ENCODE results near the gene EPHA6. TPM values are rescaled to one million over a fixed set of nuclear protein-coding genes. Genes with fewer than 3 reads are reported as not detected.

The EPHA6 gene
- total RNA-seq, 4 donors from 2014 or later: 0.60 to 3.8 (median 3.0) TPM

DNA sequence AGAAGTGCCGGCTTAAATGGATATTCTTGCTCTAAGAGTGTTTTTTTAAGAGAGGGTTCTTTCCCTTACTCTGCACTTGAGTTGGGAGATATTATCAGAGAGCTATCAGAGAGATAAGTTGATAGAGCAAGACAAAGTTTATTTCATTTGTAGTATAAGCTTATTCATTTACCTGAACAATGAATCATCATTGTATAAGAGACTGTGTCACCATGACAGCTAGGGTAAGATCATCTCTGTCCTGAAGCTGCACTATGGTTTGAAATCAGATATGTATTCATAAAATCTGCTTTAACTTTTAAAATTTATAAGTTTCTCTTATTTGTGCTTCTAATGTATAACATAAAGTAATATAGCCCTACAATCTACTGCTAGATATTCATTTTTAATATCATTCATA lies 822.1 kb downstream of the EPHA6 start:
- no peaks in the 10 kb centered on the region for H3K27me3 ChIP-seq
- TF ChIP-seq EP300 (IDR thresholded peaks at IDR 0.05; ENCODE audit: low read depth): no peak
- no peaks in the 10 kb centered on the region for H3K9me3 ChIP-seq
- H3K27ac ChIP-seq: no peak overlapping the region
- intact Hi-C loops (cut with DNase I; ENCODE audit: low total_unique reads) (no loop called here), in situ Hi-C loops (cut with MboI; ENCODE audit: low pct_ligation_motif_present in 1 of 4, low pct_unique_long_range_greater_than_20kb in 1 of 4, low sequenced_read_pairs in 3 of 4) (no loop called here)
- H3K36me3 ChIP-seq: no peaks in the 10 kb centered on the region
- 87 to 91% methylated on average over 1 of the region's 1 CpG for WGBS, 2 donors (ENCODE audit: low coverage in 1 of 2)
- DNase-seq: no peak
- H3K4me3 ChIP-seq: no peak overlapping the region
- H3K4me1 ChIP-seq: no peaks in the 10 kb centered on the region

DNA sequence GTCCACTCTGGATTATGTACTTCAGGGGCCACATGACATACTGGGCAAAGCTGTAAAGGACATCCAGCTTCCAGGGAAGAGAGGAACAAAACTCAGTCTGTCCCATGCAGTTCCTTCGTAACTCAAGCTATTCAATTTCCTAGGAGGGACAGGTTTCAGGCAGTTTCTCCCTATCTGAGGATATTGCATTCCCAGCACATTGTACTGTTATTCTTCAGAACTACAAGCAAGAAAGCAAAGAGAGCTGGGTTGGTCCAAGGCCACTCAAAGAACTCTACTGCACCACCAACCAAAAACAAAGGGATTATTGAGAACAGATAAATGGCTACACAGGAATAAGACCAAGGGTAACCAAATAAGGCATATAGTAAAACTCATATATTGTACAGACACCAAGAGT lies 832.5 kb downstream of the EPHA6 start:
- Histone ChIP-seq H3K36me3 (no peaks in the 10 kb centered on the region), H3K27ac (no peak overlapping the region), H3K4me1 (no peaks in the 10 kb centered on the region), H3K9me3 (no peaks in the 10 kb centered on the region), H3K4me3 (no peak overlapping the region), H3K27me3 (no peaks in the 10 kb centered on the region)
- in situ Hi-C loops (cut with MboI; ENCODE audit: low pct_ligation_motif_present in 1 of 4, low pct_unique_long_range_greater_than_20kb in 1 of 4, low sequenced_read_pairs in 3 of 4): no loop called here
- DNase-seq: no peak
- intact Hi-C loops (cut with DNase I; ENCODE audit: low total_unique reads): no loop called here
- TF ChIP-seq EP300 (IDR thresholded peaks at IDR 0.05; ENCODE audit: low read depth) (no peak), POLR2A (IDR thresholded peaks at IDR 0.05) (no peak), POLR2AphosphoS5 (IDR thresholded peaks at IDR 0.05) (no peak)
- TF ChIP-seq, protein P1, sequence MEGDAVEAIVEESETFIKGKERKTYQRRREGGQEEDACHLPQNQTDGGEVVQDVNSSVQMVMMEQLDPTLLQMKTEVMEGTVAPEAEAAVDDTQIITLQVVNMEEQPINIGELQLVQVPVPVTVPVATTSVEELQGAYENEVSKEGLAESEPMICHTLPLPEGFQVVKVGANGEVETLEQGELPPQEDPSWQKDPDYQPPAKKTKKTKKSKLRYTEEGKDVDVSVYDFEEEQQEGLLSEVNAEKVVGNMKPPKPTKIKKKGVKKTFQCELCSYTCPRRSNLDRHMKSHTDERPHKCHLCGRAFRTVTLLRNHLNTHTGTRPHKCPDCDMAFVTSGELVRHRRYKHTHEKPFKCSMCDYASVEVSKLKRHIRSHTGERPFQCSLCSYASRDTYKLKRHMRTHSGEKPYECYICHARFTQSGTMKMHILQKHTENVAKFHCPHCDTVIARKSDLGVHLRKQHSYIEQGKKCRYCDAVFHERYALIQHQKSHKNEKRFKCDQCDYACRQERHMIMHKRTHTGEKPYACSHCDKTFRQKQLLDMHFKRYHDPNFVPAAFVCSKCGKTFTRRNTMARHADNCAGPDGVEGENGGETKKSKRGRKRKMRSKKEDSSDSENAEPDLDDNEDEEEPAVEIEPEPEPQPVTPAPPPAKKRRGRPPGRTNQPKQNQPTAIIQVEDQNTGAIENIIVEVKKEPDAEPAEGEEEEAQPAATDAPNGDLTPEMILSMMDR (IDR thresholded peaks at IDR 0.05): no peak
- 82% methylated on average over 1 of the region's 1 CpG; no CpG with 5 or more reads in 1 of the 2 donors for WGBS, 2 donors (ENCODE audit: low coverage in 1 of 2)

DNA sequence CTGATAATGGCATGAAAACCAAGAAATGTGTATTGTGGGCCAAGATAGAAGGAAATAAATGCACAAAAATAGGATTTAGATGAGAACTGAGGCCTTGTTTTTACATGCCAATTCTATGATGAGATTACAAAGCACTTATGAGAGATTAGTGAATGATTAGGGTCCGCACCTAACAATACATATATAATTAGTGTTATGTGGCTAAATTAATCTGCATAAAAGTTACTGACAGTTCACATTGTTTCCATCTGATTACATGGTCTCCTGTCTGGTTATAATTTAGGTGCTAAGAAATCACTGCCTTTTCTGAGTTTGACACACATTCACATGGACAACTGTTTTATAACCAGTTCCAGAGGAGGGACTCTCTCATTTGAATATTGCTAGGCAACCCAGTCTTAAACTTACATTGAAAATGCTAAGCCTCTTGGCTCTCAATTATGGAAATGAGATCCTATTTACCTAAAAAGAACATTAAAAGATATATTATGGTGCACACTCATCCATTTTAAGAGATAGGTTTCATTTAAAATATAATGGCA lies 833.1 kb downstream of the EPHA6 start:
- DNase-seq: no peak
- H3K9me3 ChIP-seq: no peaks in the 10 kb centered on the region
- TF ChIP-seq, protein P1 (IDR thresholded peaks at IDR 0.05): no peak
- TF ChIP-seq POLR2AphosphoS5 (IDR thresholded peaks at IDR 0.05) (no peak), POLR2A (IDR thresholded peaks at IDR 0.05) (no peak), EP300 (IDR thresholded peaks at IDR 0.05; ENCODE audit: low read depth) (no peak)
- H3K4me1 ChIP-seq: no peaks in the 10 kb centered on the region
- H3K4me3 ChIP-seq: no peak overlapping the region
- WGBS, 2 donors (ENCODE audit: low coverage in 1 of 2): 60 to 91% methylated on average over 1 of the region's 1 CpG
- no peak overlapping the region for H3K27ac ChIP-seq
- no peaks in the 10 kb centered on the region for H3K27me3 ChIP-seq
- H3K36me3 ChIP-seq: no peaks in the 10 kb centered on the region
- in situ Hi-C loops (cut with MboI; ENCODE audit: low pct_ligation_motif_present in 1 of 4, low pct_unique_long_range_greater_than_20kb in 1 of 4, low sequenced_read_pairs in 3 of 4): no loop called here
- intact Hi-C loops (cut with DNase I; ENCODE audit: low total_unique reads): no loop called here

DNA sequence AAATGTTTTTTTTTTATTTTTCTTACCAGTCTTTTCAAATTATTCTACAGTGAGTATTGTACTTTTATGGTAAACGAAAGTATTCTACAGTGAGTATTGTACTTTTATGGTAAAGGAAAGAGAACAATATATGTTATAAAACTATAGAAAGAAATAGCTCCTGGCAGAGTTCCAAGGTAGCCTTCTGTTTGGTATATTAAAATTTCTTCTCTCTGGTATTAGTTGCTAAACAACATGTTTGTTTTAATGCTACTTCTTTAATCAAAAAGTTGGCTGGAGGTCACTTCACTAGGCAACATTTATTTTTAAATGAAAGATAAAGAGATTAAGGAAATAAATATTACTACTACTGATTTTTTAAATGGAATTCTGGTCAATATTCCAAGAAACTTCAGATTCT lies 841.6 kb downstream of the EPHA6 start:
- intact Hi-C loops (cut with DNase I; ENCODE audit: low total_unique reads): no loop called here
- Histone ChIP-seq H3K4me3 (no peak overlapping the region), H3K27me3 (no peaks in the 10 kb centered on the region), H3K4me1 (peaks cover 0 to 9% (median 2%) of the 10 kb centered on the region in 4 donors), H3K9me3 (no peaks in the 10 kb centered on the region), H3K27ac (no peak overlapping the region), H3K36me3 (no peaks in the 10 kb centered on the region)
- in situ Hi-C loops (cut with MboI; ENCODE audit: low pct_ligation_motif_present in 1 of 4, low pct_unique_long_range_greater_than_20kb in 1 of 4, low sequenced_read_pairs in 3 of 4): no loop called here
- WGBS, 2 donors (ENCODE audit: low coverage in 1 of 2): 47 to 56% methylated on average over 1 of the region's 1 CpG
- DNase-seq: no peak
- TF ChIP-seq POLR2A (IDR thresholded peaks at IDR 0.05) (no peak), POLR2AphosphoS5 (IDR thresholded peaks at IDR 0.05) (no peak), EP300 (IDR thresholded peaks at IDR 0.05; ENCODE audit: low read depth) (no peak)
- TF ChIP-seq, protein P1 (IDR thresholded peaks at IDR 0.05): no peak

DNA sequence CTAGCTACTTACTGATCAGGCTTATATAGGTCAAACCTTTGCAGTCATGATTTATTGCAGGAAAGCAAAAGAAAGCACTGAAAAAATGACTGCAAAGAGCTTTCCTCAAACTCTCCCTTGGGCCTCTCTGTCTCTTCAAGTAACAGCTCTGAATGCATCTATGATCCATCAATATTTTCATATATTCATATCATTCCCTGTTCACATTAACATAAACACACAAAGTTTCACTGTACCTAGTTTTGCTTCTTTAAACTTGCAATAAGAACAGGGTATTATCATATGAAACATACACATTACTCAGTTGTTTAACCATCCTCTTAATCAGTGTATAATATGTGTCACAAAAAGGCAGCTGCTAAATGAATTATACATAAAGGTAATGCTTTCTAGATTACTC lies 842.2 kb downstream of the EPHA6 start:
- no peak overlapping the region for H3K27ac ChIP-seq
- no peak overlapping the region for H3K4me3 ChIP-seq
- intact Hi-C loops (cut with DNase I; ENCODE audit: low total_unique reads) (no loop called here), in situ Hi-C loops (cut with MboI; ENCODE audit: low pct_ligation_motif_present in 1 of 4, low pct_unique_long_range_greater_than_20kb in 1 of 4, low sequenced_read_pairs in 3 of 4) (no loop called here)
- TF ChIP-seq POLR2AphosphoS5 (IDR thresholded peaks at IDR 0.05): no peak
- no peak for TF ChIP-seq POLR2A (IDR thresholded peaks at IDR 0.05)
- no peak for TF ChIP-seq EP300 (IDR thresholded peaks at IDR 0.05; ENCODE audit: low read depth)
- TF ChIP-seq, protein P1 (IDR thresholded peaks at IDR 0.05): no peak
- no peak for DNase-seq
- H3K36me3 ChIP-seq: no peaks in the 10 kb centered on the region
- H3K4me1 ChIP-seq: peaks cover 0 to 9% (median 2%) of the 10 kb centered on the region in 4 donors
- no peaks in the 10 kb centered on the region for H3K27me3 ChIP-seq
- H3K9me3 ChIP-seq: no peaks in the 10 kb centered on the region

All from transverse colon (tissue), 4 donors.